Endothelial cell of umbilical vein (primary cell): ENCODE results near the gene C20orf141.

Experiments
- EZH2 ChIP-seq: IDR thresholded peaks from 2 replicates; pipeline ENCODE4 v1.6.1; 2012; ENCODE audit warnings: borderline replicate concordance, low read depth, mild to moderate bottlenecking, moderate library complexity, low read length, inconsistent platforms; ENCODE audit not compliant: severe bottlenecking
- POLR2A ChIP-seq: IDR thresholded peaks from 2 replicates; pipeline ENCODE4 v1.6.1; 2012; ENCODE audit warnings: low read depth, mild to moderate bottlenecking, control low read depth, low read length
- POLR2AphosphoS5 ChIP-seq: IDR thresholded peaks from 2 replicates; pipeline ENCODE4 v1.6.1; 2012; ENCODE audit warnings: low read depth, mild to moderate bottlenecking, control low read depth, low read length, moderate library complexity; ENCODE audit not compliant: insufficient read depth
- TF ChIP-seq, protein P1 (sequence below), 2 donors: IDR thresholded peaks; 1 replicate in 1 of 2; 2 replicates in 1 of 2; pipeline ENCODE4 v1.5.1; 2011; ENCODE audit warnings: low read length in 2 of 2, mild to moderate bottlenecking in 2 of 2, moderate library complexity in 2 of 2, control low read depth in 1 of 2, inconsistent platforms in 1 of 2, low read depth in 1 of 2; ENCODE audit not compliant: insufficient read depth in 1 of 2; ENCODE audit errors: extremely low read depth in 1 of 2
- TF ChIP-seq, protein P2 (sequence below): IDR thresholded peaks from 2 replicates; pipeline ENCODE4 v1.6.1; 2011; ENCODE audit not compliant: insufficient read depth, insufficient read length

- TF ChIP-seq, protein P1, sequence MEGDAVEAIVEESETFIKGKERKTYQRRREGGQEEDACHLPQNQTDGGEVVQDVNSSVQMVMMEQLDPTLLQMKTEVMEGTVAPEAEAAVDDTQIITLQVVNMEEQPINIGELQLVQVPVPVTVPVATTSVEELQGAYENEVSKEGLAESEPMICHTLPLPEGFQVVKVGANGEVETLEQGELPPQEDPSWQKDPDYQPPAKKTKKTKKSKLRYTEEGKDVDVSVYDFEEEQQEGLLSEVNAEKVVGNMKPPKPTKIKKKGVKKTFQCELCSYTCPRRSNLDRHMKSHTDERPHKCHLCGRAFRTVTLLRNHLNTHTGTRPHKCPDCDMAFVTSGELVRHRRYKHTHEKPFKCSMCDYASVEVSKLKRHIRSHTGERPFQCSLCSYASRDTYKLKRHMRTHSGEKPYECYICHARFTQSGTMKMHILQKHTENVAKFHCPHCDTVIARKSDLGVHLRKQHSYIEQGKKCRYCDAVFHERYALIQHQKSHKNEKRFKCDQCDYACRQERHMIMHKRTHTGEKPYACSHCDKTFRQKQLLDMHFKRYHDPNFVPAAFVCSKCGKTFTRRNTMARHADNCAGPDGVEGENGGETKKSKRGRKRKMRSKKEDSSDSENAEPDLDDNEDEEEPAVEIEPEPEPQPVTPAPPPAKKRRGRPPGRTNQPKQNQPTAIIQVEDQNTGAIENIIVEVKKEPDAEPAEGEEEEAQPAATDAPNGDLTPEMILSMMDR (IDR thresholded peaks at IDR 0.05; ENCODE audit: extremely low read depth in 1 of 2, insufficient read depth in 1 of 2, low read depth in 1 of 2, low read length in 2 of 2) = no peak
- TF ChIP-seq POLR2A (no peak), EZH2 (no peak), POLR2AphosphoS5 (no peak)
- TF ChIP-seq, protein P2, sequence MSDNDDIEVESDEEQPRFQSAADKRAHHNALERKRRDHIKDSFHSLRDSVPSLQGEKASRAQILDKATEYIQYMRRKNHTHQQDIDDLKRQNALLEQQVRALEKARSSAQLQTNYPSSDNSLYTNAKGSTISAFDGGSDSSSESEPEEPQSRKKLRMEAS = no peak
Measured at GRCh38 chr20:2847802-2848201, 33.0 kb downstream of the C20orf141 start.
